Ectodermal cell (in vitro differentiated cells): ENCODE measurements around the gene KLC1.

Experiments
- H3K27ac ChIP-seq: 2 replicates; pipeline ENCODE4 v1.7.0; 2013; ENCODE audit warnings: mild to moderate bottlenecking, low read depth, low read length; ENCODE audit not compliant: insufficient read depth, poor library complexity, severe bottlenecking
- H3K27me3 ChIP-seq: 2 replicates; pipeline ENCODE4 v1.7.0; 2013; ENCODE audit warnings: mild to moderate bottlenecking, low read length; ENCODE audit not compliant: insufficient read depth, control insufficient read depth, poor library complexity, severe bottlenecking
- H3K36me3 ChIP-seq: one replicate; pipeline ENCODE4 v1.7.0; 2013; ENCODE audit warnings: low read length; ENCODE audit not compliant: control insufficient read depth, insufficient read depth
- H3K4me1 ChIP-seq: one replicate; pipeline ENCODE4 v1.7.0; 2013; ENCODE audit warnings: low read length; ENCODE audit not compliant: control insufficient read depth, insufficient read depth
- H3K4me3 ChIP-seq: 2 replicates; pipeline ENCODE4 v1.7.0; 2013; ENCODE audit warnings: low read depth, low read length, control low read depth; ENCODE audit not compliant: insufficient read depth
- H3K9me3 ChIP-seq: 2 replicates; pipeline ENCODE4 v1.7.0; 2013; ENCODE audit warnings: mild to moderate bottlenecking, low read length, moderate library complexity; ENCODE audit not compliant: control insufficient read depth
- WGBS, 2 experiments: methylation state at CpG; one replicate each; pipeline ENCODE4 v1.1.7; 2013; ENCODE audit warnings: missing lambda C conversion rate in 2 of 2; 5-methylcytosine and 5-hydroxymethylcytosine counted together

Gene KLC1

DNA sequence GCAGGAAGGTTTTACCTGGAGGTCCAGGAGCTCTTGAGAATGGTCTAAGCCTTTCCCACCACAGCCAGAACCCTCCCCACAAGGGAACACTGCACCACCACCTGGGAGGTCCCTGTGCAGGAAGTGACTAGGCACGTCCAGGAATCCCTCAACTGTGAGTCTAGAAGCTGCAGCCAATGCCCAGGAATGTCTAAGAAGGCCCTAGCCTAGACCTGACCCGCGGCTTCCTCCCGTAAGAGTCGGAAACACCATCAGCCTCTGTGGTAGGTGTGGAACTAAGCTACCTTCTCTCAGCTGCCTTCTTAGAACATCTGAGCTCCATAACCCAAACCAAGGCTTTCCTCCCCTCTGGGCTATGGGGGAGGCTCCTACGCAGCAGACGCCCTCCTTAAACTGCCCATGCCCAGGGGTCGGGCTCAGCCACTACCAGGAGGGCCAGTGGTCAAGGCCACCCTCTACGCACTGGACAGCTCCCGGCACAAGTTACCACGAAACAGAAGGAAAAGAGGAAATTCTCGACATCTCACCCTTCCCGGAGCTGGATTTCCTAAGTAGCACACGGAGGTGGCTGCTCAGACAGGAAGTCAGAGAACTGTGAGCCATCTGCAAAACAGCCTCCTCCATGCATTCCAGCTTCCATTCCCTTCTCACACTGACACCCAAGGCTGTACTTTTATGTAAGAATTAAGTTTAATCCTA is 112.1 kb downstream of the KLC1 start:
- no peaks in the 10 kb centered on the region for H3K27me3 ChIP-seq
- no peak overlapping the region for H3K27ac ChIP-seq
- H3K4me1 ChIP-seq, result peaks cover under 1% of the 10 kb centered on the region
- WGBS, 2 experiments, result 91 to 93% methylated on average over 14 of the region's 14 CpGs
- no peaks in the 10 kb centered on the region for H3K9me3 ChIP-seq
- no peak overlapping the region for H3K4me3 ChIP-seq
- no peaks in the 10 kb centered on the region for H3K36me3 ChIP-seq

- no peaks in the 10 kb centered on the region for H3K27me3 ChIP-seq
Observed at GRCh38 chr14:103741876-103742275, 112.9 kb downstream of the KLC1 start.

GRCh38 chr14:103742499-103743255 is 113.7 kb downstream of the KLC1 start:
- Histone ChIP-seq H3K36me3 (no peaks in the 10 kb centered on the region), H3K4me1 (no peaks in the 10 kb centered on the region), H3K27me3 (no peaks in the 10 kb centered on the region), H3K9me3 (no peaks in the 10 kb centered on the region), H3K27ac (no peak overlapping the region), H3K4me3 (no peak overlapping the region)
- WGBS, 2 experiments, result 92 to 93% methylated on average over 14 of the region's 14 CpGs

More at GRCh38 chr14:103741876-103742275, 112.9 kb downstream of the KLC1 start:
- H3K9me3 ChIP-seq, result no peaks in the 10 kb centered on the region
- 96 to 97% methylated on average over 9 of the region's 9 CpGs for WGBS, 2 experiments
- H3K36me3 ChIP-seq, result no peaks in the 10 kb centered on the region
- no peak overlapping the region for H3K27ac ChIP-seq
- no peak overlapping the region for H3K4me3 ChIP-seq
- H3K4me1 ChIP-seq, result no peaks in the 10 kb centered on the region

DNA sequence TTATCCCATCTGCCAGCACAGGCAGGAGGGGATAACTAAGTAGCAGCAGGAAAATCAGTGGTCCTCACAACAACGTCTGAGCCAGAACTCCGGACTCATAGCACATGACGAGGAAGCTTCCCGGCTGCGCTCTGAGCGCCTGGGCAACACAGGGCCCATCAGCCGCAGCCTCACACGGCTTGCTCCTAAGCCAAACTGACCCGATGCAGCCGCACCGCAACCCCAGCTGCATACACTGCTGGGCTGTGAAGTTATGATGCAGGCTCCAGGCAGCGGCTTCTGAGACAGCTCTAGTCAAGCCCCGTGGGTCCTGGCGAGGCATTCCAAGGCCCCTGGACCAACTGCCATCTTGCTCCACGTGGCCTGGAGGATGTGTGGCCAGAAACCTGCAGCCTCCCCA is 114.7 kb downstream of the KLC1 start:
- H3K4me3 ChIP-seq, result no peak overlapping the region
- no peaks in the 10 kb centered on the region for H3K27me3 ChIP-seq
- WGBS, 2 experiments, result 94 to 95% methylated on average over 15 of the region's 15 CpGs
- H3K4me1 ChIP-seq, result no peaks in the 10 kb centered on the region
- H3K36me3 ChIP-seq, result no peaks in the 10 kb centered on the region
- H3K9me3 ChIP-seq, result no peaks in the 10 kb centered on the region
- H3K27ac ChIP-seq, result no peak overlapping the region

DNA sequence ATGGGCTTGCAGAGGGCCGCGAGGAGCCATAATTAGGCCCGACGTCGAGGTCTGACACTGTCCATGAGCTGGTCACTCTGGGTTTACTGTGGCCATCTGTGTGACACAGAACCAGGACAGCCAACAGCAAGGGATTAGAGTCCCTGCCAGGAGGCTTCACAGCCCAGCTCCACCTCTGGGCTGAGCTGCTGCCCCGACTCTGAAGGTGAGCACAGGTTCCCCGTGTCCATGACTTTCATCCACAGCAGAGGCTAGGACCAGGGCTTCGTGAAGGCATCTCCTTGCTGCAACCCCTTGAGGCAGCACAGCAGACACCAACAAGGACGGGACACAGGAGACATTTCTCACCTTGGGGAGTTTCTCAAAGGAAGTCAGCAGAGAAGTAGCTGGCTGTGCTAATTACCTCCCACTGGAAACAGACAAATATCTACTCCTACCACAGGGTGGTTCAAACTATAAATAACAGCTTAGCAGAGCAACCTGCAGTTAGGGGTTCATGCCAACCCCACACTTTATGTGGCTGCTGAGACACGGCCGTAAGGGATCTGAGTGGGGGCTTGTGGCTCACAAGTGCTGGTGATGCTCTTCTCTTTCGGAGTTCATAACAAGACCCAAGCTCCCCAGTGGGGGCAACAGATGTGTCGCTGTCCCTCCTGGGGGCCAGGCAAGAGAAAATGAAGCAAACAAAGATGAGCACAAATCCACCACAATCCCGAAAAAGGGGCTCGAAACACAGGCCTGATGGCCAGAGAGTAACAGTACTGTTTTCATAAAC is 115.8 kb downstream of the KLC1 start:
- Histone ChIP-seq H3K27me3 (no peaks in the 10 kb centered on the region), H3K36me3 (no peaks in the 10 kb centered on the region), H3K4me1 (no peaks in the 10 kb centered on the region), H3K9me3 (no peaks in the 10 kb centered on the region), H3K4me3 (no peak overlapping the region), H3K27ac (no peak overlapping the region)
- 92 to 94% methylated on average over 15 of the region's 15 CpGs for WGBS, 2 experiments

- WGBS, 2 experiments, result 94 to 97% methylated on average over 5 of the region's 5 CpGs
- Histone ChIP-seq H3K27ac (no peak overlapping the region), H3K4me3 (no peak overlapping the region), H3K27me3 (no peaks in the 10 kb centered on the region), H3K9me3 (no peaks in the 10 kb centered on the region), H3K36me3 (no peaks in the 10 kb centered on the region), H3K4me1 (no peaks in the 10 kb centered on the region)
Observed at GRCh38 chr14:103745424-103745823, 116.4 kb downstream of the KLC1 start.

GRCh38 chr14:103746701-103747100 is 117.7 kb downstream of the KLC1 start:
- WGBS, 2 experiments, result 86 to 92% methylated on average over 10 of the region's 10 CpGs
- no peak overlapping the region for H3K27ac ChIP-seq
- no peaks in the 10 kb centered on the region for H3K36me3 ChIP-seq
- no peaks in the 10 kb centered on the region for H3K4me1 ChIP-seq
- no peaks in the 10 kb centered on the region for H3K9me3 ChIP-seq
- H3K4me3 ChIP-seq, result no peak overlapping the region
- H3K27me3 ChIP-seq, result no peaks in the 10 kb centered on the region

GRCh38 chr14:103748534-103748857 is 119.5 kb downstream of the KLC1 start:
- Histone ChIP-seq H3K4me3 (no peak overlapping the region), H3K27me3 (no peaks in the 10 kb centered on the region), H3K36me3 (no peaks in the 10 kb centered on the region), H3K9me3 (no peaks in the 10 kb centered on the region), H3K27ac (no peak overlapping the region), H3K4me1 (no peaks in the 10 kb centered on the region)
- WGBS, 2 experiments, result 92% methylated on average over 5 of the region's 5 CpGs

DNA sequence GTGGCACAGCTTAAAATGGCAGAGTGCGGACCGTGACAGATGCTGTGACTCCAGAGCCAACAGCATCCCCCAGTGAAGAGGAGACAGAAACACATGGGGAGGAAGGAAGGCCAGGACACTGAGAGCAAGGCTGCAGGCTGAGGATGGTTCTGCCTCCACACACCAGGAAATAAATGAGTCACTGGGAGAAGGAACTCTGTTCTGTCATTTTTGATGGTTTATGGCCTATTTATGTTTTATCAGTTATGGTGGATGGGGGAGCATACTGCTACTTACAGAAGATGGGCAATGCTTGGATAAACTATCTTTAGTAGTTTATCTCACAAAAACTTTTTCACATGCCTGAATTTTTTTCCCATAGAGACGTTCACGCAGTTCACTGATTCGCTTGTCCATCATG is 120.4 kb downstream of the KLC1 start:
- WGBS, 2 experiments, result 88 to 99% methylated on average over 5 of the region's 5 CpGs
- H3K4me3 ChIP-seq, result no peak overlapping the region
- H3K9me3 ChIP-seq, result no peaks in the 10 kb centered on the region
- H3K36me3 ChIP-seq, result no peaks in the 10 kb centered on the region
- no peaks in the 10 kb centered on the region for H3K27me3 ChIP-seq
- no peaks in the 10 kb centered on the region for H3K4me1 ChIP-seq
- H3K27ac ChIP-seq, result no peak overlapping the region

DNA sequence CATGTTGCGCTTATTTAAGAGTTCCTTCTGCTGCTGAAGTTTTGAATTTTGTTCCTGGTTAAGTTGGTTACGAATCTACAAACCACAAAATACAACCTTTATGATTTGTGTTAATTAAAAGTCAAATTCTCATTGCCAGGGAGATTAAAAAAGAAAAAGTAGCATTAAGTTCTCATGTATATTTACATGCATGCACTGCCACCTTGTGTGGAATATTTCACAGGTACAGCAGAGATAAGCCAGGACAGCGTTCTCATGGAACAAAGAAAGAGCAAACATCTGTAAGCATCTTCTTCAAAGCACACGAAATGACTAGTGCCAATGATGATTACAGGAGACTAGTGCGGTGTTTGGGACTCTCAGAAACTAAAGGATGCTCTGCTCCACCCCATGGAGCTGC is 120.8 kb downstream of the KLC1 start:
- Histone ChIP-seq H3K27ac (no peak overlapping the region), H3K4me3 (no peak overlapping the region)
- WGBS, 2 experiments, result 92% methylated on average over 4 of the region's 5 CpGs

More for the DNA sequence above, 120.8 kb downstream of the KLC1 start:
- Histone ChIP-seq H3K4me1 (no peaks in the 10 kb centered on the region), H3K9me3 (no peaks in the 10 kb centered on the region), H3K27me3 (no peaks in the 10 kb centered on the region), H3K36me3 (no peaks in the 10 kb centered on the region)
